Hepatocyte (in vitro differentiated cells): ENCODE data around the gene RLF.

ENCODE experiments used
- CTCF ChIP-seq: fragments of 200-600 bp; sonication (generic); IDR thresholded peaks from 2 replicates; pipeline ENCODE4 v1.5.1; 2016; ENCODE audit warnings: antibody characterized with exemption, mild to moderate bottlenecking; ENCODE audit not compliant: poor library complexity
- EZH2 ChIP-seq: fragments of 200-600 bp; sonication (generic); IDR thresholded peaks from 2 replicates; pipeline ENCODE4 v1.6.1; 2016; ENCODE audit warnings: antibody characterized with exemption, mild to moderate bottlenecking, borderline replicate concordance

- TF ChIP-seq CTCF (no peak), EZH2 (no peak)
Observed at GRCh38 chr1:40257313-40257687, 96.1 kb downstream of the RLF start.
